ENCODE data around the gene BDH1.

The BDH1 gene

GRCh38 chr3:197501879-197502620 is 53.7 kb downstream of the BDH1 start:
- ChIA-PET CTCF (interaction anchor here (0.8 to 4.4 kb wide), 11 partner anchors 8 to 278 kb away, joined by 3 to 36 read pairs (median 9); no protein-coding TSS in a partner anchor), POLR2A (interaction anchor here (1.0 kb wide), 1 partner anchor 12 kb away, joined by 3 read pairs; no protein-coding TSS in a partner anchor)
- DNase-seq (ENCODE audit: low read depth, low spot score), result no peak
- TF ChIP-seq CTCF (IDR thresholded peaks at IDR 0.05; ENCODE audit: insufficient read depth, low read length, missing control alignments), result peak; percentile 52
- no peak overlapping the region for H3K4me3 ChIP-seq (ENCODE audit: low read depth, low read length)

DNA sequence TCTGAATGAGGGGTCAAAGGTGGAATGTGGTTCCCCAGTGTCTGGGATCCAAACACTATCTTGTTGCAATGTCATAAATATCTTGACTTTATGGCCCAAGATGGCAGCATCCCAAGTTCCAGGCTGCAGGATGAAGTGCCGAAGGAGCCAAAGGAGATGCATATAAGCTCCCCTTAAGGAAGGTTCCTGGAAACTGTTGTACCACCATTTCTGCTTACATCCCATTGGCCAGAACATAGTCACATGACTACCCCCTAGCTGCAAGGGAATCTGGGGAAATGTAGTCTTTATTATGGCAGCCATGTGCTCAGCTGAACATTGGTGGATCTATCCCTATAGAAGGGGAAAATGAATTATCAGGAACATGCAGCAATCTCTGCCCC is 54.3 kb downstream of the BDH1 start:
- DNase-seq (ENCODE audit: low read depth, low spot score), result no peak
- CTCF ChIA-PET, result interaction anchor here (0.8 to 4.4 kb wide), 11 partner anchors 9 to 277 kb away, joined by 3 to 36 read pairs (median 9); no protein-coding TSS in a partner anchor
- H3K4me3 ChIP-seq (ENCODE audit: low read depth, low read length), result no peak overlapping the region
- POLR2A ChIA-PET, result interaction anchor here (1.0 kb wide), 1 partner anchor 11 kb away, joined by 3 read pairs; no protein-coding TSS in a partner anchor
- no peak for TF ChIP-seq CTCF (IDR thresholded peaks at IDR 0.05; ENCODE audit: insufficient read depth, low read length, missing control alignments)

DNA sequence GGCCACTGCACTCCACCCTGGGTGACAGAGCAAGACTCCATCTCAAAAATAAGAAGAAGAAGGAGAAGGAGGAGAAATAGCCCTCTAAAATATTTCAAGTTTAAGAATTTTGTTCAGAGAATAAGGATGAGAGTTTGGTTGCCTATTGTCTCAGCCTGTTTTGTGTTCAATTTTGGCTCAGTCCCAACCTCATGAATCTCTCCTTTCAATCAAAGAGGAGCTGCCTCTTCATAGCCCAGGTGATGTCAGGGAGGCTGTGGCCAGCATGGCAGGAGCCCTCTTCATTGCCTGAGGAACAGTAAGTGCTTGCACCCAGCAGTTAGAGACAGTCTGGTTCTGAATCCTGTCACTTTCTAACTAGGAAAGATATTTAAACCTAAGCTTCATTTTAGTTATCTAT is 55.0 kb downstream of the BDH1 start:
- no peak for TF ChIP-seq CTCF (IDR thresholded peaks at IDR 0.05; ENCODE audit: insufficient read depth, low read length, missing control alignments)
- DNase-seq (ENCODE audit: low read depth, low spot score), result no peak
- CTCF ChIA-PET, result interaction anchor here (0.8 to 4.4 kb wide), 11 partner anchors 8 to 277 kb away, joined by 3 to 36 read pairs (median 9); no protein-coding TSS in a partner anchor
- H3K4me3 ChIP-seq (ENCODE audit: low read depth, low read length), result no peak overlapping the region
- POLR2A ChIA-PET, result interaction anchor here (0.6 kb wide), 1 partner anchor 203 kb away, joined by 4 read pairs; no protein-coding TSS in a partner anchor

DNA sequence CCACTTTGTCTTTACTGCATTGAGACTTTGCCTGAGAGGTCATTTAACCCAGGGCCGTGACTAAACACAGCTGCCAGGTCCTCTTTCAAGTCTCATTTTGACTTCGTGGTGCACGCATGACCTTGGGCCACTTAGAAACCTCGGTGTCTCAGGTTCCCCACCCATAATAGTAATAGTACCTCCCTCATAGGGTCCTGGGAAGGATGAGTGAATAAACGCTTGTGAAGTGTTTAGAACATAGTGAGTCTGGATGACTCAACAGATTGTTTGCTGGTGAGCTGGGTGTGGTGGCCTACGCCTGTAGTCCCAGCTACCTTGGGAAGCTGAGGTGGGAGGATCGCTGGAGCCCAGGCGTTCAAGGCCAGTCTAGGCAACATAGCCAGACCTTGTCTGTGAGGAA is 56.3 kb downstream of the BDH1 start:
- DNase-seq (ENCODE audit: low read depth, low spot score), result no peak
- CTCF ChIA-PET, result interaction anchor here (1.1 to 4.4 kb wide), 4 partner anchors 11 to 275 kb away, joined by 3 to 36 read pairs (median 16); no protein-coding TSS in a partner anchor
- POLR2A ChIA-PET, result no interaction called here
- H3K4me3 ChIP-seq (ENCODE audit: low read depth, low read length), result no peak overlapping the region
- TF ChIP-seq CTCF (IDR thresholded peaks at IDR 0.05; ENCODE audit: insufficient read depth, low read length, missing control alignments), result no peak

GRCh38 chr3:197498499-197499241 is 57.1 kb downstream of the BDH1 start:
- no peak for TF ChIP-seq CTCF (IDR thresholded peaks at IDR 0.05; ENCODE audit: insufficient read depth, low read length, missing control alignments)
- POLR2A ChIA-PET, result no interaction called here
- CTCF ChIA-PET, result interaction anchor here (1.1 to 1.5 kb wide), 2 partner anchors 10 to 11 kb away, joined by 3 to 4 read pairs; no protein-coding TSS in a partner anchor
- no peak overlapping the region for H3K4me3 ChIP-seq (ENCODE audit: low read depth, low read length)
- DNase-seq (ENCODE audit: low read depth, low spot score), result no peak

DNA sequence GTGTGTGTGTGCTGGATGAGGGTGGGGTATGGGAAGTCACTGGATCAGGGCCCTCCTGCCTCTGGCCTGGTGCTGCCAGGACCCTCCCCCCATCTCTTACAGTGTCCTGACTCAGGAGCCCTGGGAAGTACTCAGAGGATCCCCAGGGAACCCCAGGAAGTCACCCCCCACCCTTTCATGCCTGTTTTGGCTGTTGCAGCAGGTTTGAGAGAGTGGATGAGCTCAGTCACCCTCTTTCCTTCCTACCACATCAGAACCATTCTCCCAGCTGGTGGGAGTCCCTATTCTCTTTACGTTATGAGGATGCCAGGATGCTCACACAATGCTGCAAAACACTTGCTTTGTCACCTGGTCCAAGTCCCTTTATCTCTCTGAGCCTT is 59.0 kb downstream of the BDH1 start:
- ChIA-PET POLR2A (no interaction called here), CTCF (no interaction called here)
- no peak for TF ChIP-seq CTCF (IDR thresholded peaks at IDR 0.05; ENCODE audit: insufficient read depth, low read length, missing control alignments)
- H3K4me3 ChIP-seq (ENCODE audit: low read depth, low read length), result no peak overlapping the region
- no peak for DNase-seq (ENCODE audit: low read depth, low spot score)
